Measurements from ENCODE around the gene CAMTA2. TPM values are rescaled to one million over a fixed set of nuclear protein-coding genes. Genes with fewer than 3 reads are reported as not detected.

The CAMTA2 gene
- total and polyA plus RNA-seq, 9 of the 15 experiments (the other 6 are each of a cell fraction or from before 2014, with no cell fraction given): 0.24 to 25.1 (median 6.3) TPM

- no peak for TF ChIP-seq E4F1 (CRISPR knock-in tag; IDR thresholded peaks at IDR 0.05; ENCODE audit: borderline replicate concordance)
- TF ChIP-seq STAG1 (CRISPR knock-in tag; IDR thresholded peaks at IDR 0.05; ENCODE audit: borderline replicate concordance): no peak
- TF ChIP-seq, protein P1, sequence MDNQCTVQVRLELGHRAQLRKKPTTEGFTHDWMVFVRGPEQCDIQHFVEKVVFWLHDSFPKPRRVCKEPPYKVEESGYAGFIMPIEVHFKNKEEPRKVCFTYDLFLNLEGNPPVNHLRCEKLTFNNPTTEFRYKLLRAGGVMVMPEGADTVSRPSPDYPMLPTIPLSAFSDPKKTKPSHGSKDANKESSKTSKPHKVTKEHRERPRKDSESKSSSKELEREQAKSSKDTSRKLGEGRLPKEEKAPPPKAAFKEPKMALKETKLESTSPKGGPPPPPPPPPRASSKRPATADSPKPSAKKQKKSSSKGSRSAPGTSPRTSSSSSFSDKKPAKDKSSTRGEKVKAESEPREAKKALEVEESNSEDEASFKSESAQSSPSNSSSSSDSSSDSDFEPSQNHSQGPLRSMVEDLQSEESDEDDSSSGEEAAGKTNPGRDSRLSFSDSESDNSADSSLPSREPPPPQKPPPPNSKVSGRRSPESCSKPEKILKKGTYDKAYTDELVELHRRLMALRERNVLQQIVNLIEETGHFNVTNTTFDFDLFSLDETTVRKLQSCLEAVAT (IDR thresholded peaks at IDR 0.05): 0 out of 4 replicates have a peak, but pooled peaks of 1 of the 2 experiments have one; percentile 19
- TF ChIP-seq, protein P2, sequence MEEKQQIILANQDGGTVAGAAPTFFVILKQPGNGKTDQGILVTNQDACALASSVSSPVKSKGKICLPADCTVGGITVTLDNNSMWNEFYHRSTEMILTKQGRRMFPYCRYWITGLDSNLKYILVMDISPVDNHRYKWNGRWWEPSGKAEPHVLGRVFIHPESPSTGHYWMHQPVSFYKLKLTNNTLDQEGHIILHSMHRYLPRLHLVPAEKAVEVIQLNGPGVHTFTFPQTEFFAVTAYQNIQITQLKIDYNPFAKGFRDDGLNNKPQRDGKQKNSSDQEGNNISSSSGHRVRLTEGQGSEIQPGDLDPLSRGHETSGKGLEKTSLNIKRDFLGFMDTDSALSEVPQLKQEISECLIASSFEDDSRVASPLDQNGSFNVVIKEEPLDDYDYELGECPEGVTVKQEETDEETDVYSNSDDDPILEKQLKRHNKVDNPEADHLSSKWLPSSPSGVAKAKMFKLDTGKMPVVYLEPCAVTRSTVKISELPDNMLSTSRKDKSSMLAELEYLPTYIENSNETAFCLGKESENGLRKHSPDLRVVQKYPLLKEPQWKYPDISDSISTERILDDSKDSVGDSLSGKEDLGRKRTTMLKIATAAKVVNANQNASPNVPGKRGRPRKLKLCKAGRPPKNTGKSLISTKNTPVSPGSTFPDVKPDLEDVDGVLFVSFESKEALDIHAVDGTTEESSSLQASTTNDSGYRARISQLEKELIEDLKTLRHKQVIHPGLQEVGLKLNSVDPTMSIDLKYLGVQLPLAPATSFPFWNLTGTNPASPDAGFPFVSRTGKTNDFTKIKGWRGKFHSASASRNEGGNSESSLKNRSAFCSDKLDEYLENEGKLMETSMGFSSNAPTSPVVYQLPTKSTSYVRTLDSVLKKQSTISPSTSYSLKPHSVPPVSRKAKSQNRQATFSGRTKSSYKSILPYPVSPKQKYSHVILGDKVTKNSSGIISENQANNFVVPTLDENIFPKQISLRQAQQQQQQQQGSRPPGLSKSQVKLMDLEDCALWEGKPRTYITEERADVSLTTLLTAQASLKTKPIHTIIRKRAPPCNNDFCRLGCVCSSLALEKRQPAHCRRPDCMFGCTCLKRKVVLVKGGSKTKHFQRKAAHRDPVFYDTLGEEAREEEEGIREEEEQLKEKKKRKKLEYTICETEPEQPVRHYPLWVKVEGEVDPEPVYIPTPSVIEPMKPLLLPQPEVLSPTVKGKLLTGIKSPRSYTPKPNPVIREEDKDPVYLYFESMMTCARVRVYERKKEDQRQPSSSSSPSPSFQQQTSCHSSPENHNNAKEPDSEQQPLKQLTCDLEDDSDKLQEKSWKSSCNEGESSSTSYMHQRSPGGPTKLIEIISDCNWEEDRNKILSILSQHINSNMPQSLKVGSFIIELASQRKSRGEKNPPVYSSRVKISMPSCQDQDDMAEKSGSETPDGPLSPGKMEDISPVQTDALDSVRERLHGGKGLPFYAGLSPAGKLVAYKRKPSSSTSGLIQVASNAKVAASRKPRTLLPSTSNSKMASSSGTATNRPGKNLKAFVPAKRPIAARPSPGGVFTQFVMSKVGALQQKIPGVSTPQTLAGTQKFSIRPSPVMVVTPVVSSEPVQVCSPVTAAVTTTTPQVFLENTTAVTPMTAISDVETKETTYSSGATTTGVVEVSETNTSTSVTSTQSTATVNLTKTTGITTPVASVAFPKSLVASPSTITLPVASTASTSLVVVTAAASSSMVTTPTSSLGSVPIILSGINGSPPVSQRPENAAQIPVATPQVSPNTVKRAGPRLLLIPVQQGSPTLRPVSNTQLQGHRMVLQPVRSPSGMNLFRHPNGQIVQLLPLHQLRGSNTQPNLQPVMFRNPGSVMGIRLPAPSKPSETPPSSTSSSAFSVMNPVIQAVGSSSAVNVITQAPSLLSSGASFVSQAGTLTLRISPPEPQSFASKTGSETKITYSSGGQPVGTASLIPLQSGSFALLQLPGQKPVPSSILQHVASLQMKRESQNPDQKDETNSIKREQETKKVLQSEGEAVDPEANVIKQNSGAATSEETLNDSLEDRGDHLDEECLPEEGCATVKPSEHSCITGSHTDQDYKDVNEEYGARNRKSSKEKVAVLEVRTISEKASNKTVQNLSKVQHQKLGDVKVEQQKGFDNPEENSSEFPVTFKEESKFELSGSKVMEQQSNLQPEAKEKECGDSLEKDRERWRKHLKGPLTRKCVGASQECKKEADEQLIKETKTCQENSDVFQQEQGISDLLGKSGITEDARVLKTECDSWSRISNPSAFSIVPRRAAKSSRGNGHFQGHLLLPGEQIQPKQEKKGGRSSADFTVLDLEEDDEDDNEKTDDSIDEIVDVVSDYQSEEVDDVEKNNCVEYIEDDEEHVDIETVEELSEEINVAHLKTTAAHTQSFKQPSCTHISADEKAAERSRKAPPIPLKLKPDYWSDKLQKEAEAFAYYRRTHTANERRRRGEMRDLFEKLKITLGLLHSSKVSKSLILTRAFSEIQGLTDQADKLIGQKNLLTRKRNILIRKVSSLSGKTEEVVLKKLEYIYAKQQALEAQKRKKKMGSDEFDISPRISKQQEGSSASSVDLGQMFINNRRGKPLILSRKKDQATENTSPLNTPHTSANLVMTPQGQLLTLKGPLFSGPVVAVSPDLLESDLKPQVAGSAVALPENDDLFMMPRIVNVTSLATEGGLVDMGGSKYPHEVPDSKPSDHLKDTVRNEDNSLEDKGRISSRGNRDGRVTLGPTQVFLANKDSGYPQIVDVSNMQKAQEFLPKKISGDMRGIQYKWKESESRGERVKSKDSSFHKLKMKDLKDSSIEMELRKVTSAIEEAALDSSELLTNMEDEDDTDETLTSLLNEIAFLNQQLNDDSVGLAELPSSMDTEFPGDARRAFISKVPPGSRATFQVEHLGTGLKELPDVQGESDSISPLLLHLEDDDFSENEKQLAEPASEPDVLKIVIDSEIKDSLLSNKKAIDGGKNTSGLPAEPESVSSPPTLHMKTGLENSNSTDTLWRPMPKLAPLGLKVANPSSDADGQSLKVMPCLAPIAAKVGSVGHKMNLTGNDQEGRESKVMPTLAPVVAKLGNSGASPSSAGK (IDR thresholded peaks at IDR 0.05): no peak
Observed at GRCh38 chr17:4945176-4945943, 42.1 kb downstream of the CAMTA2 start (continued).
